HEK293 (cell line): ENCODE results near the gene FAM193B.
A peak's percentile ranks its signal among the peaks of the same experiment; 100 is the strongest.

ENCODE experiments used
- BCL11A ChIP-seq: fragments of 450-650 bp; formaldehyde crosslinking; IDR thresholded peaks from 2 replicates; pipeline ENCODE4 v1.5.1; 2016; ENCODE audit warnings: low read depth, missing biosample characterization, missing genetic modification characterization
- KLF10 ChIP-seq: fragments of 450-650 bp; IDR thresholded peaks from 2 replicates; pipeline ENCODE4 v1.5.1; 2018; ENCODE audit warnings: missing biosample characterization, mild to moderate bottlenecking, missing genetic modification characterization
- KLF8 ChIP-seq: fragments of 450-650 bp; formaldehyde crosslinking; IDR thresholded peaks from 2 replicates; pipeline ENCODE4 v1.5.1; 2016; ENCODE audit warnings: missing biosample characterization, missing genetic modification characterization
- MYNN ChIP-seq: fragments of 450-650 bp; formaldehyde crosslinking; IDR thresholded peaks from 2 replicates; pipeline ENCODE4 v1.5.1; 2016; ENCODE audit warnings: missing biosample characterization, missing genetic modification characterization, borderline replicate concordance
- SALL2 ChIP-seq: fragments of 450-650 bp; formaldehyde crosslinking; IDR thresholded peaks from 2 replicates; pipeline ENCODE4 v1.5.0; 2017; ENCODE audit warnings: missing biosample characterization, mild to moderate bottlenecking, missing genetic modification characterization, borderline replicate concordance
- SP3 ChIP-seq: fragments of 450-650 bp; formaldehyde crosslinking; IDR thresholded peaks from 2 replicates; pipeline ENCODE4 v1.5.1; 2016; ENCODE audit warnings: missing biosample characterization, missing genetic modification characterization
- TCF7L2 ChIP-seq: IDR thresholded peaks from 2 replicates; pipeline ENCODE4 v1.6.1; 2011; ENCODE audit warnings: low read depth, mild to moderate bottlenecking, inconsistent platforms, low read length, moderate library complexity, borderline replicate concordance
- ZBTB17 ChIP-seq: fragments of 450-650 bp; formaldehyde crosslinking; IDR thresholded peaks from 2 replicates; pipeline ENCODE4 v1.5.1; 2016; ENCODE audit warnings: missing biosample characterization, missing genetic modification characterization
- ZBTB21 ChIP-seq: fragments of 450-650 bp; formaldehyde crosslinking; IDR thresholded peaks from 2 replicates; pipeline ENCODE4 v1.5.1; 2017; ENCODE audit warnings: missing biosample characterization, missing genetic modification characterization
- ZBTB7A ChIP-seq: fragments of 450-650 bp; formaldehyde crosslinking; IDR thresholded peaks from 2 replicates; pipeline ENCODE4 v1.5.1; 2016; ENCODE audit warnings: low read depth, missing biosample characterization, missing genetic modification characterization
- ZBTB8A ChIP-seq: fragments of 450-650 bp; formaldehyde crosslinking; IDR thresholded peaks from 2 replicates; pipeline ENCODE4 v1.5.1; 2016; ENCODE audit warnings: missing biosample characterization, missing genetic modification characterization
- ZFP69B ChIP-seq: fragments of 450-650 bp; formaldehyde crosslinking; IDR thresholded peaks from 2 replicates; pipeline ENCODE4 v1.5.1; 2016; ENCODE audit warnings: missing biosample characterization, missing genetic modification characterization
- ZIC2 ChIP-seq: fragments of 450-650 bp; formaldehyde crosslinking; IDR thresholded peaks from 2 replicates; pipeline ENCODE4 v1.5.1; 2016; ENCODE audit warnings: missing biosample characterization, missing genetic modification characterization
- ZNF248 ChIP-seq: fragments of 450-650 bp; formaldehyde crosslinking; IDR thresholded peaks from 2 replicates; pipeline ENCODE4 v1.5.1; 2017; ENCODE audit warnings: missing biosample characterization, missing genetic modification characterization
- ZNF302 ChIP-seq: fragments of 450-650 bp; formaldehyde crosslinking; IDR thresholded peaks from 2 replicates; pipeline ENCODE4 v1.5.1; 2016; ENCODE audit warnings: missing biosample characterization, missing genetic modification characterization, low read depth
- ZNF335 ChIP-seq: fragments of 450-650 bp; formaldehyde crosslinking; conservative IDR thresholded peaks from 2 replicates; pipeline ENCODE4 v1.5.1; 2016; ENCODE audit warnings: missing biosample characterization, missing genetic modification characterization
- ZNF354C ChIP-seq: fragments of 450-650 bp; formaldehyde crosslinking; IDR thresholded peaks from 2 replicates; pipeline ENCODE4 v1.5.1; 2016; ENCODE audit warnings: missing biosample characterization, missing genetic modification characterization, low read depth, borderline replicate concordance
- ZNF433 ChIP-seq: fragments of 450-650 bp; formaldehyde crosslinking; IDR thresholded peaks from 2 replicates; pipeline ENCODE4 v1.5.1; 2016; ENCODE audit warnings: missing biosample characterization, missing genetic modification characterization, low read depth
- ZNF548 ChIP-seq: fragments of 450-650 bp; formaldehyde crosslinking; IDR thresholded peaks from 2 replicates; pipeline ENCODE4 v1.5.1; 2016; ENCODE audit warnings: missing biosample characterization, missing genetic modification characterization
- ZNF555 ChIP-seq: fragments of 450-650 bp; formaldehyde crosslinking; conservative IDR thresholded peaks from 2 replicates; pipeline ENCODE4 v1.5.1; 2017; ENCODE audit warnings: missing biosample characterization, mild to moderate bottlenecking, missing genetic modification characterization, inconsistent platforms
- ZNF561 ChIP-seq: fragments of 450-650 bp; IDR thresholded peaks from 2 replicates; pipeline ENCODE4 v1.5.1; 2018; ENCODE audit warnings: missing biosample characterization, missing genetic modification characterization, borderline replicate concordance
- ZNF626 ChIP-seq: fragments of 450-650 bp; sonication (Bioruptor Pico); formaldehyde crosslinking; IDR thresholded peaks from 2 replicates; pipeline ENCODE4 v1.5.1; 2018; ENCODE audit warnings: missing biosample characterization, missing genetic modification characterization, inconsistent platforms
- ZNF629 ChIP-seq: fragments of 450-650 bp; formaldehyde crosslinking; IDR thresholded peaks from 2 replicates; pipeline ENCODE4 v1.5.1; 2017; ENCODE audit warnings: missing biosample characterization, missing genetic modification characterization
- ZNF654 ChIP-seq: fragments of 450-650 bp; formaldehyde crosslinking; IDR thresholded peaks from 2 replicates; pipeline ENCODE4 v1.5.1; 2016; ENCODE audit warnings: low read depth, missing biosample characterization, missing genetic modification characterization
- ZNF658 ChIP-seq: fragments of 450-650 bp; formaldehyde crosslinking; IDR thresholded peaks from 2 replicates; pipeline ENCODE4; 2016; ENCODE audit warnings: missing biosample characterization, missing genetic modification characterization
- ZNF660 ChIP-seq: fragments of 450-650 bp; IDR thresholded peaks from 2 replicates; pipeline ENCODE4 v1.5.1; 2018; ENCODE audit warnings: missing biosample characterization, mild to moderate bottlenecking, missing genetic modification characterization
- ZNF768 ChIP-seq: fragments of 450-650 bp; formaldehyde crosslinking; IDR thresholded peaks from 2 replicates; pipeline ENCODE4 v1.5.1; 2018; ENCODE audit warnings: missing biosample characterization, mild to moderate bottlenecking, missing genetic modification characterization
- ZNF792 ChIP-seq: fragments of 450-650 bp; formaldehyde crosslinking; IDR thresholded peaks from 2 replicates; pipeline ENCODE4 v1.5.1; 2016; ENCODE audit warnings: missing biosample characterization, missing genetic modification characterization
- ZNF830 ChIP-seq: fragments of 450-650 bp; IDR thresholded peaks from 2 replicates; pipeline ENCODE4 v1.5.0; 2018; ENCODE audit warnings: missing biosample characterization, missing genetic modification characterization, low read depth, mild to moderate bottlenecking, moderate library complexity
- TF ChIP-seq, protein P1 (sequence below): fragments of 450-650 bp; formaldehyde crosslinking; IDR thresholded peaks from 2 replicates; pipeline ENCODE4 v1.5.1; 2016; ENCODE audit warnings: missing biosample characterization, missing genetic modification characterization
- TF ChIP-seq, protein P2 (sequence below): fragments of 450-650 bp; formaldehyde crosslinking; IDR thresholded peaks from 2 replicates; pipeline ENCODE4 v1.5.1; 2016; ENCODE audit warnings: missing biosample characterization, missing genetic modification characterization
- TF ChIP-seq, protein P3 (sequence below): fragments of 450-650 bp; formaldehyde crosslinking; IDR thresholded peaks from 2 replicates; pipeline ENCODE4 v1.5.1; 2016; ENCODE audit warnings: missing biosample characterization, missing genetic modification characterization
- TF ChIP-seq, protein P4 (sequence below): fragments of 450-650 bp; formaldehyde crosslinking; IDR thresholded peaks from 2 replicates; pipeline ENCODE4; 2016; ENCODE audit warnings: missing biosample characterization, missing genetic modification characterization

FAM193B gene

DNA sequence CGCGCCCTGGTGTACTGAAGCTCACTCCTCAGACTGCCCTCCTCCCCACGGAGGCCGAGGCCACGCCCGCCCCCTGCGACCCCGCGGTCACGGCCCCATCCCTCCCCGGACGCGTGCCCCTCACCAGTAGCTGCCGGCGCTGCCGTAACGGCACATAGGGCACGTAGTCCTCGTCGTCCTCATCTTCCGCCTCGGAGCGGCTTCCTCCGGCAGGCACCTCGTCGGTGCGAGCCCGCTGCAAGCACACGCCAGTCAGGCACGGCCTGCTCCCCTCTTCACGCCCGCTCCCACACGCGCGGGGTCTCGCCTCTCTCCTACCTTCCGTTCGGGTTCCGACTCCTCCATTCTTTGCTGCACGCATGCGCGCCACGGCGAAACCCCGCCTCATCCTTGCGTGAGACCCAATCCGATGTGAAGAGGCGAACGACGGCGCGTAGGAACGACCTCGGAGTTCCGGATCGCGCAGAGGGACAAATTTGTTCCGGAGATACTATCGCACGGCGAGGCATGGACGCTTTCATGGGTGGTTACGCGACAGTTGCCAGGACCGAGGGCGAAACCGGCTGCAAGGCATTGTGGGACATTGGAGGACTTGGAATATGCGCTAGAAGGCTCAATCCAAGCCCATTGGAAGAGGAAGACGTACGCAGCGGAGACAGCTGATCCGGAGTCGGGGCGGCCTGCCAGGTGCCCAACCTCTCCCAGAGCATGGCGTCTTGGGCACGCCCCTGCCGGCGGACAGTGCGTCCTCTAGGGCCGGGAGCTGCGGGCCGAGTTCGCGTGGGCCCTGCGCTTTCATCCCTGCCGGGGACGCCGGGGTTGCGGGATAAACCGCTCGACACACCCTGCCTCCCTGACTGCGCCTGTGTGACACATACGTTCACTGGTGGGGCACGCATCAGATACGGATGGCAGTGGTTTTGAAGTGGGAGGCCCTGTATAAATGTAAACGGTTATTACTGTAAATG, 37.5 kb downstream of the FAM193B start, which contains the start of gene DDX41 (continued):
- TF ChIP-seq, protein P1, sequence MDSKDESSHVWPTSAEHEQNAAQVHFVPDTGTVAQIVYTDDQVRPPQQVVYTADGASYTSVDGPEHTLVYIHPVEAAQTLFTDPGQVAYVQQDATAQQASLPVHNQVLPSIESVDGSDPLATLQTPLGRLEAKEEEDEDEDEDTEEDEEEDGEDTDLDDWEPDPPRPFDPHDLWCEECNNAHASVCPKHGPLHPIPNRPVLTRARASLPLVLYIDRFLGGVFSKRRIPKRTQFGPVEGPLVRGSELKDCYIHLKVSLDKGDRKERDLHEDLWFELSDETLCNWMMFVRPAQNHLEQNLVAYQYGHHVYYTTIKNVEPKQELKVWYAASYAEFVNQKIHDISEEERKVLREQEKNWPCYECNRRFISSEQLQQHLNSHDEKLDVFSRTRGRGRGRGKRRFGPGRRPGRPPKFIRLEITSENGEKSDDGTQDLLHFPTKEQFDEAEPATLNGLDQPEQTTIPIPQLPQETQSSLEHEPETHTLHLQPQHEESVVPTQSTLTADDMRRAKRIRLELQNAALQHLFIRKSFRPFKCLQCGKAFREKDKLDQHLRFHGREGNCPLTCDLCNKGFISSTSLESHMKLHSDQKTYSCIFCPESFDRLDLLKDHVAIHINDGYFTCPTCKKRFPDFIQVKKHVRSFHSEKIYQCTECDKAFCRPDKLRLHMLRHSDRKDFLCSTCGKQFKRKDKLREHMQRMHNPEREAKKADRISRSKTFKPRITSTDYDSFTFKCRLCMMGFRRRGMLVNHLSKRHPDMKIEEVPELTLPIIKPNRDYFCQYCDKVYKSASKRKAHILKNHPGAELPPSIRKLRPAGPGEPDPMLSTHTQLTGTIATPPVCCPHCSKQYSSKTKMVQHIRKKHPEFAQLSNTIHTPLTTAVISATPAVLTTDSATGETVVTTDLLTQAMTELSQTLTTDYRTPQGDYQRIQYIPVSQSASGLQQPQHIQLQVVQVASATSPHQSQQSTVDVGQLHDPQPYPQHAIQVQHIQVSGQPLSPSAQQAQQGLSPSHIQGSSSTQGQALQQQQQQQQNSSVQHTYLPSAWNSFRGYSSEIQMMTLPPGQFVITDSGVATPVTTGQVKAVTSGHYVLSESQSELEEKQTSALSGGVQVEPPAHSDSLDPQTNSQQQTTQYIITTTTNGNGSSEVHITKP (tag by site-specific recombination) = peak; percentile 94
- TF ChIP-seq, protein P2, sequence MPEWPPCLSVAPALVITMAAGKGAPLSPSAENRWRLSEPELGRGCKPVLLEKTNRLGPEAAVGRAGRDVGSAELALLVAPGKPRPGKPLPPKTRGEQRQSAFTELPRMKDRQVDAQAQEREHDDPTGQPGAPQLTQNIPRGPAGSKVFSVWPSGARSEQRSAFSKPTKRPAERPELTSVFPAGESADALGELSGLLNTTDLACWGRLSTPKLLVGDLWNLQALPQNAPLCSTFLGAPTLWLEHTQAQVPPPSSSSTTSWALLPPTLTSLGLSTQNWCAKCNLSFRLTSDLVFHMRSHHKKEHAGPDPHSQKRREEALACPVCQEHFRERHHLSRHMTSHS (tag by site-specific recombination) = no peak
- peak; percentile 88; the same call in 1 of the 2 replicates for TF ChIP-seq ZNF561
- no peak for TF ChIP-seq ZNF830
- no peak for TF ChIP-seq SALL2 (tag by site-specific recombination)
- TF ChIP-seq ZNF629 (tag by site-specific recombination) = peak; percentile 94
- TF ChIP-seq ZNF654 = no peak
- TF ChIP-seq SP3 (tag by site-specific recombination) = peak; percentile 89
- 0 out of 2 replicates have a peak, but pooled peaks have one; percentile 38 for TF ChIP-seq ZBTB7A (tag by site-specific recombination)
- TF ChIP-seq ZNF658 (tag by site-specific recombination) = no peak
- no peak for TF ChIP-seq ZNF768 (tag by site-specific recombination)
- TF ChIP-seq ZNF248 (tag by site-specific recombination) = no peak
- no peak for TF ChIP-seq ZNF792
- TF ChIP-seq ZIC2 (tag by site-specific recombination) = peak; percentile 48
- TF ChIP-seq ZNF548 (tag by site-specific recombination) = no peak
- TF ChIP-seq ZNF335 (tag by site-specific recombination) = peak; percentile 98
- TF ChIP-seq ZNF555 (tag by site-specific recombination) = no peak
- TF ChIP-seq, protein P3, sequence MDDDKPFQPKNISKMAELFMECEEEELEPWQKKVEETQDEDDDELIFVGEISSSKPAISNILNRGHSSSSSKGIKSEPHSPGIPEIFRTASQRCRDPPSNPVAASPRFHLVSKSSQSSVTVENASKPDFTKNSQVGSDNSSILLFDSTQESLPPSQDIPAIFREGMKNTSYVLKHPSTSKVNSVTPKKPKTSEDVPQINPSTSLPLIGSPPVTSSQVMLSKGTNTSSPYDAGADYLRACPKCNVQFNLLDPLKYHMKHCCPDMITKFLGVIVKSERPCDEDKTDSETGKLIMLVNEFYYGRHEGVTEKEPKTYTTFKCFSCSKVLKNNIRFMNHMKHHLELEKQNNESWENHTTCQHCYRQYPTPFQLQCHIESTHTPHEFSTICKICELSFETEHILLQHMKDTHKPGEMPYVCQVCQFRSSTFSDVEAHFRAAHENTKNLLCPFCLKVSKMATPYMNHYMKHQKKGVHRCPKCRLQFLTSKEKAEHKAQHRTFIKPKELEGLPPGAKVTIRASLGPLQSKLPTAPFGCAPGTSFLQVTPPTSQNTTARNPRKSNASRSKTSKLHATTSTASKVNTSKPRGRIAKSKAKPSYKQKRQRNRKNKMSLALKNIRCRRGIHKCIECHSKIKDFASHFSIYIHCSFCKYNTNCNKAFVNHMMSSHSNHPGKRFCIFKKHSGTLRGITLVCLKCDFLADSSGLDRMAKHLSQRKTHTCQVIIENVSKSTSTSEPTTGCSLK = no peak
- no peak; the same call in 1 of the 2 replicates for TF ChIP-seq MYNN
- TF ChIP-seq ZNF302 (tag by site-specific recombination) = no peak
- peak; percentile 100 for TF ChIP-seq ZBTB17 (tag by site-specific recombination)
- TF ChIP-seq BCL11A (tag by site-specific recombination) = no peak
- no peak for TF ChIP-seq ZNF433 (tag by site-specific recombination)
- no peak for TF ChIP-seq ZNF626 (tag by site-specific recombination)
- TF ChIP-seq KLF10 = peak; percentile 87
- TF ChIP-seq TCF7L2 = no peak
- peak; percentile 96 for TF ChIP-seq KLF8 (tag by site-specific recombination)
- TF ChIP-seq, protein P4, sequence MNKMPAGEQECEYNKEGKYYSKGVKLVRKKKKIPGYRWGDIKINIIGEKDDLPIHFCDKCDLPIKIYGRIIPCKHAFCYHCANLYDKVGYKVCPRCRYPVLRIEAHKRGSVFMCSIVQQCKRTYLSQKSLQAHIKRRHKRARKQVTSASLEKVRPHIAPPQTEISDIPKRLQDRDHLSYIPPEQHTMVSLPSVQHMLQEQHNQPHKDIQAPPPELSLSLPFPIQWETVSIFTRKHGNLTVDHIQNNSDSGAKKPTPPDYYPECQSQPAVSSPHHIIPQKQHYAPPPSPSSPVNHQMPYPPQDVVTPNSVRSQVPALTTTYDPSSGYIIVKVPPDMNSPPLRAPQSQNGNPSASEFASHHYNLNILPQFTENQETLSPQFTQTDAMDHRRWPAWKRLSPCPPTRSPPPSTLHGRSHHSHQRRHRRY = no peak
- no peak for TF ChIP-seq ZNF354C
- TF ChIP-seq ZBTB8A (tag by site-specific recombination) = peak; percentile 78
- no peak; the same call in 1 of the 2 replicates for TF ChIP-seq ZBTB21 (tag by site-specific recombination)
- TF ChIP-seq ZNF660 (tag by site-specific recombination) = peak; percentile 72
- TF ChIP-seq ZFP69B = peak; percentile 90
